SK-N-SH treated with all-trans-retinoic acid at 6 μM for 48 hours (cell line): Measurements from ENCODE around the gene GALT.

Experiments
- BACH2 ChIP-seq: fragments of 250-450 bp; sonication (Bioruptor Pico); IDR thresholded peaks from 2 replicates; pipeline ENCODE4 v1.9.0; 2021; ENCODE audit warnings: mild to moderate bottlenecking, borderline replicate concordance
- CREB5 ChIP-seq: fragments of 250-450 bp; sonication (Bioruptor Pico); IDR thresholded peaks from 2 replicates; pipeline ENCODE4 v1.5.1; 2020; ENCODE audit warnings: low read depth, mild to moderate bottlenecking, moderate library complexity
- CSRNP3 ChIP-seq: fragments of 250-450 bp; sonication (Bioruptor Pico); IDR thresholded peaks from 2 replicates; pipeline ENCODE4 v1.5.1; 2021; ENCODE audit warnings: mild to moderate bottlenecking, moderate library complexity
- ISL1 ChIP-seq: fragments of 250-450 bp; sonication (Bioruptor Pico); IDR thresholded peaks from 2 replicates; pipeline ENCODE4 v2.1.2; 2022; ENCODE audit warnings: mild to moderate bottlenecking, moderate library complexity
- PATZ1 ChIP-seq: fragments of 250-450 bp; sonication (Bioruptor Pico); IDR thresholded peaks from 2 replicates; pipeline ENCODE4 v1.8.0; 2020; ENCODE audit warnings: mild to moderate bottlenecking, moderate library complexity, borderline replicate concordance
- POU6F1 ChIP-seq: fragments of 250-450 bp; sonication (Bioruptor Pico); IDR thresholded peaks from 2 replicates; pipeline ENCODE4 v1.8.0; 2021; ENCODE audit warnings: low read depth, mild to moderate bottlenecking, moderate library complexity, borderline replicate concordance
- RARB ChIP-seq: fragments of 250-450 bp; sonication (Bioruptor Pico); IDR thresholded peaks from 2 replicates; pipeline ENCODE4 v1.8.0; 2021; ENCODE audit warnings: mild to moderate bottlenecking, moderate library complexity
- TCF4 ChIP-seq: fragments of 250-450 bp; sonication (Bioruptor Pico); IDR thresholded peaks from 2 replicates; pipeline ENCODE4 v1.8.0; 2021; ENCODE audit warnings: mild to moderate bottlenecking, moderate library complexity, borderline replicate concordance
- TOX ChIP-seq: fragments of 250-450 bp; sonication (Bioruptor Pico); IDR thresholded peaks from 2 replicates; pipeline ENCODE4 v1.8.0; 2021; ENCODE audit warnings: mild to moderate bottlenecking, moderate library complexity, borderline replicate concordance
- TSHZ2 ChIP-seq: fragments of 250-450 bp; sonication (Bioruptor Pico); IDR thresholded peaks from 2 replicates; pipeline ENCODE4 v1.5.0; 2020; ENCODE audit warnings: mild to moderate bottlenecking, moderate library complexity
- ZFP3 ChIP-seq: fragments of 250-450 bp; sonication (Bioruptor Pico); IDR thresholded peaks from 2 replicates; pipeline ENCODE4 v1.5.0; 2020; ENCODE audit warnings: mild to moderate bottlenecking, moderate library complexity

GRCh38 chr9:34628656-34629490, 17.6 kb upstream of the GALT start, which contains the start of gene ARID3C:
- TF ChIP-seq RARB (CRISPR knock-in tag) (no peak), ISL1 (CRISPR knock-in tag) (no peak), CSRNP3 (CRISPR knock-in tag) (no peak), POU6F1 (CRISPR knock-in tag) (no peak), CREB5 (CRISPR knock-in tag) (no peak), TSHZ2 (CRISPR knock-in tag) (no peak), PATZ1 (CRISPR knock-in tag) (no peak), TOX (CRISPR knock-in tag) (no peak), ZFP3 (CRISPR knock-in tag) (no peak), TCF4 (CRISPR knock-in tag) (no peak), BACH2 (no peak)
